VCaP (cell line): Measurements from ENCODE around the gene RBM44.
A peak's percentile ranks its signal among the peaks of the same experiment; 100 is the strongest.

Source experiments
- H3K27ac ChIP-seq: fragments of 450-650 bp; 2 replicates; pipeline ENCODE4 v1.5.1; 2017
- CTCF ChIP-seq: fragments of 450-650 bp; conservative IDR thresholded peaks from 2 replicates; pipeline ENCODE4 v1.5.1; 2017; ENCODE audit warnings: mild to moderate bottlenecking, moderate library complexity

The RBM44 gene

DNA sequence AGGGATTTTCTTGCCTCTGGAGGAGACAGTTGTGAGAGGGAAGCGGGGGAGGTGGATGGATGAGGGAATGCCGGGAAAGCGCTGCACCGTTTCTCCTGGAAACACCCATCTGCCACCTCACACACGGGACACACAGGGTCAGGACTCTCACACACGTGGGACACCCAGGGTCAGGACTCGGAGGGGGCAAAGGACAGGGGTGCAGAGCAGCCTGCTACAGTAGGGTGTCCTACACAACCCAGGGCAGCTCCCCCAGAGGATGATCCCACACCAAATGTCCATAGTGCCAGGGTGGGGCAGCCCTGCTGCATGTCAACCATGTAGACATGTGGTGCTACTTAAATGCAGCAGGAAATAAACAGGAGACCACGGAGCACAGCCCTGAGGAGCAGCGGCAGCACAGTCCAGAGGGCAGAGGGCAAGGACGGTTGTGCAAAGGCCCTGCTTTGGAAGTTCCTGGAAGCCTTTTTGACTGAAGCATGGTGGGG lies 65.9 kb downstream of the RBM44 start:
- peak overlapping the region; percentile 98; the same call in 1 of the 2 replicates for H3K27ac ChIP-seq
- TF ChIP-seq CTCF: no peak

DNA sequence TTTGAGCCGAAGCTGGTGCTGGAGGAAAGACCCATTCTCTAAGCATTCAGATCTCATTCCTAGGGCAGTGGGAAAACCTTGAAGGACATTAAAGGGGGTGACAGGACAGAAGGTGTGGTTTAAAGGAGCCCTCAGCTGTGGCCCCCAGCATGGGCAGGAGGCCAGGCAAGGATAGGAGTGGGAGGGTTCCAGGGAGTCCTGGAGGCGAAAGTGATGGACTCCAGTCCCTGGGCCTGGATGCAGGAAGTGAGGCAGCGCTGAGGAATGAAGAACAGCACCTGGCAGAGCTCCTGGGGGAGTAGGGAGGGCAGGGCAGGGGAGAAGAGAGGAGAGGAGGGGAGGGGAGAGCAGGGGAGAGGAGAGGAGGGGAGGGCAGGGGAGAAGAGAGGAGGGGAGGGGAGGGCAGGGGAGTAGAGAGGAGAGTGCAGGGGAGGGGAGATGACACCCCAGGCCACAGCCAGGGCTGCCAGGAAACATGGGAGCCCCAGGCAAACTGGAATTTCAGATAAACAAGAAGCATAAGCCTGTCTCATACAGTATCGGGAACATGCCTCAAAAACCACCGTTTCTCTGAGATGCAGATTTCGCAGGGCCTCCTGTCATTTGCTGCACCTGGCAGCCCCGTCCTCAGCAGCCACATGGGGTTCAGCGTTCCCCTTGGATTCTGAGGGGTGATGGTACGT lies 66.5 kb downstream of the RBM44 start:
- no peak for TF ChIP-seq CTCF
- H3K27ac ChIP-seq: peak overlapping the region; percentile 98; the same call in 1 of the 2 replicates

DNA sequence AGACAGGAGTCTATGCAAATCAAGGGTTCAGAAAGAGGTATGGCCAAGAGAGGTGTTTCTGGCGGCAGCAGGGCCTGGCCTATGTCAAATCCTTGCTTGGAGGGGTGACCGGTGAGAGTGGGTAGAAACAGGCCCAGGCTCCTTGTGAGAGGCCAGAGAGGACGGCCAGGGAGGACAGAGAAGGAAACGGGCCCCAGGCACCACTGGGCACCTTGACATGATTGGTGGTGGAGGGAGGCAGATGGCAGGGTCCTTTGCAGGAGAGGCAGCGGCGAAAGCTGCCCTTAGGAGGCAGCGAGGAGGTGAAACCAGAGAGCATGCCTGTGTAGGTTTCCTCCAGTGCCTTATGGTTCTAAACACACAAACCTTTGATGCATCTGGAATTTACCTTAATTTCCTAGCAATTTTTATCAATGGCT lies 67.1 kb downstream of the RBM44 start:
- peak overlapping the region; percentile 98; the same call in 1 of the 2 replicates for H3K27ac ChIP-seq
- TF ChIP-seq CTCF: no peak

GRCh38 chr2:237866101-237866621 lies 67.6 kb downstream of the RBM44 start:
- no peak overlapping the region; the same call in 1 of the 2 replicates for H3K27ac ChIP-seq
- no peak for TF ChIP-seq CTCF

GRCh38 chr2:237867465-237867864 lies 68.9 kb downstream of the RBM44 start:
- 0 out of 2 replicates have a peak overlapping the region, but pooled peaks have one; percentile 5 for H3K27ac ChIP-seq
- no peak for TF ChIP-seq CTCF

GRCh38 chr2:237868074-237868473 lies 69.5 kb downstream of the RBM44 start:
- 0 out of 2 replicates have a peak overlapping the region, but pooled peaks have one; percentile 5 for H3K27ac ChIP-seq

GRCh38 chr2:237868631-237869342 lies 70.2 kb downstream of the RBM44 start:
- H3K27ac ChIP-seq: no peak overlapping the region
- no peak for TF ChIP-seq CTCF
